HG02870 (cell line): ENCODE measurements around the gene HACD4.
"Not testable (repeated sequence)": the region's sequence is repeated elsewhere in the genome, so short reads cannot be mapped to it uniquely, and the experiment has no call there.

Source experiments
- ATAC-seq: cut with Tn5 transposase; IDR thresholded peaks from one replicate; pipeline ENCODE4 v1.9.1; 2021; ENCODE audit warnings: mild to moderate bottlenecking, moderate library complexity; ENCODE audit not compliant: unreplicated experiment

HACD4 gene

DNA sequence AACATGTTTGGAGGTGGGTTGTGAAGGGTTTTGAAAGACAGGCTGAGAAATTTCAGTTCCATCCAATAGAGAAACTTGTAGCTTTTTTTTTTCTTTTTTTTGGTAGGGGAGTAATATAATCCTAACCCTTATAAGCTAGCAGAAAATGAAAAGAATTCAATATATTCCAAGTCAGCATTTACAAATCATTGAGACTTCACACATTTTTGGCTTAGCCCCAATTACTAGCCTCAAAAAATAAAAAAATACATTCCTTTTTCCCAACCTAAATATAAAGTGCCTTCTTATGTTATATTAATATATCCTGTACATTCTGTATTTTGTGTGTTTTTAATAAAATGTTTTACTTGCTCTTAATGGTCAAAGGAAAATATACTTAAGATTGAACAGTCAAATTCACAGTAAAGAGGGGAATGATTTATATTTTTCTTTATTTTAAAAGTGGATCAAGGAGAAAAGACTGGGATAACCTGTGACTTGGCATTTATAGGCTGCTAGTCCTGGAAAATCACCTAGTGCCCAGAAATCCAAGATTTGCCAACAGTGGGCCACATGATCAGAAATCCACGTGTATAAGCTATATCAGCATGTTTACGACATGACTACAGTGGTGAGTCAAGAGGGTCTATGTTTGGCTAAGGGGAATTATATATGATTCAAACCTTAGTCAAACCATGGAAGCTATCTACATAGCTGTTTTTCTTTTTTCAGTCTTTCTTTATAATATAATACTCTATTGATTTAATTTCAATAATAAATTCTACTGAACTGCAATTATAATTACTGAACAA is 14.5 kb downstream of the HACD4 start:
- ATAC-seq = peak; percentile 11

DNA sequence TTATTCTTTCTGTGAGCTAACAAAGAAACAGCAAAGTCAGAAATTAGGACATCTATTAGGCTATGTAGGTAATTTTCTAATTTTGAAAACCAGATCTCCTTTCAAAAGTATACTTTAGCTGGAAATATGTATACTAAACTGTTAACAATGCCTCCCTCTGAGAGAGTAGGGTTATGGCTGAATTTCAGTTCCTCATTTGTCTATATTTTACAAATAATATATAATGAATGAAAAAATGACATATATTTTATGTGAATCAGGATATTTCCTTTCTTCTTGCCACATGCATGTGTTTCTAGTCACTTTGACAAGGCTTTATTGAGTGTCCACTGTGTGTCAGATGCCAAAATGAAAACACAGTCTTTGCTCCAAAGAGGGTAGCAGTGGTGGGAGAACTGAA is 15.4 kb downstream of the HACD4 start:
- ATAC-seq = peak; percentile 70

DNA sequence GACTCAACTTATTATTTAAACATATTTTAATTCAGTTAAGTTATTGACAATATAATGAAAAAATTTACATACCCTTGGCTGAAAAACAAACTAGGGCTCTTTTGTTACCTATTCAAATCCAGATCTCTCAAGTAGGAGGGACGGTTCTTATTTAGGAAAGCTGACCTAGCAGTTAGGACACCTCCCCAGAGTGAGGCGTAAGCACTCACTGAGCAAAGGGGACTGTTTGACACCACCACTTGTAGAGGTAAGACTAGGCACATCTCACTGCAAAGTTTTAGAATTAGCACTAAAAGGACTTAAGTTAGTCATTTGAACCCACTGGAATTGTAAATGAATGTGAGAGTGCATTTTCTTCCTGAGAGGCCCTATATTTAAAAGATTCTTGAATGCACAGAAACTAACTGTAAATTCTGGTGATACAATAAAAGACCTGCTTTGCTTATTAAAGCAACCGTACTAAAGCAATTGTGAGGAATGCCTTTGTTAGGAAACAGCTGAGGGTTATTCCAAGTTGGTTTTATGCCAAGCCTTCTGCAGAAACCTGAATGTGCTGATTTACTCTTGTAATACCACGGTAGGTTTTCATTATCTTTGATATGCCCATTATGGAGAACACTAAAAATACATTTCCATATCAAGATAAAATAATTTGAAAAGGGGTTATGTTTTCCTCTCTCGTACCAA is 16.2 kb downstream of the HACD4 start:
- ATAC-seq = no peak

DNA sequence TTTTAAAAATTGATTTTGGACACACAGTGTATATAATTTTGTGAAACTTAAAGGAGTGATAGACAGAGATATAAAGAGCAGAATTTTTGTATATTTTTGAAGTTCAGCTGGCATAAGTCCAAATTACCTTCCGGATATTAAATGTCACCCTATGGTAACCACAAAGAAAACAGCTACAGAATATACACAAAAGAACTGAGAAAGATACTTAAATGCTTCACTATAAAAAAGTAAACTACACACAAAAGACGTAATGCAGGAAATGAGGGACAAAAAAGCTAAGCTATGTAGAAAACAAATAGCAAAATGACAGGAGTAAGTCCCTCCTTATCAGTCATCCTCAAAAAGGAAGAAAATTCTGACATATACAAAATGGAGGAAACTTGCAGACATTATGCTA is 29.4 kb downstream of the HACD4 start:
- ATAC-seq = no peak

DNA sequence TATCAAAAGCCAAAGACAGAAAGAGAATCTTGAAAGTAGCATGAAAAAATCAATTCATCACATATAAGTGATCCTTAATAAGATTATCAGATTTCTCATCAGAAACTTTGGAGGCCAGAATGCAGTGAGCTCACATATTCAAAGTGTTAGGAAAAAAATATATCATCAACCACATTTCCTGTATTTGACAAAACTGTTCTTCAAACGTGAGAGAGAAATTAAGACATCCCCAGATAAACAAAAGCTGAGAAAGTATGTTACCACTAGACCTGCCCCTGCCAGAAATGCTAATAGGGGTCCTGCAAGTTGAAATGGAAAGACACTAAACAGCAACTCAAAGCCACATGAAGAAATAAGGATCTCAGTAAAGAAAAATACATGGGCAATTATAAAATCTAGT is 29.9 kb downstream of the HACD4 start:
- ATAC-seq = no peak

DNA sequence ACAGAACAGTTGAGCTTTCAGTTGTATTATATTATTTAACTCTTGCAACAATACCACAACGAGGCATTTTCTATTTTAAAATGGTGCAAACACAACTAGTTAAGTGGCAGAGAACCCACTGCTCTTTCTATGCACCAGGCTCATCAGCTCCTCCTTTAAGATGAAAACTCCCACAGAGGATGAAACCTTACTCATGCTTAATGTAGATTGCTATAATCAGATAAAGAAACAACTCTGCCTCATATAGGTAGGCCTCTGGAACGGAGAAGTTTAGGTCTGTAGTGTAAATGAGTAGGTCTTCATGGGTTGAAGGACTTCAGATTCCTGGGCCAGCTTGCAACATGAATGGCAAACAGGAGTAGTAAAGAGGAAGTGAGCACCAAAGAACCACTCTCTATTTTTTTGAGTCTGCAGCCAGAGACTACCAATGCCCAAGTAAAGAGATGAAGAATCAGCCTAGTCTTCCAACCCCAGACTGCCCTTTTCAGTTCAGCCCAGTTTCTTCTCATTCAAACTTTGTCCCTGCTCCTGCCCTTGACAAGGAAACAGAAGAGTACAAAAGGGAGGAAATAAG is 33.9 kb downstream of the HACD4 start:
- peak; percentile 87 for ATAC-seq

DNA sequence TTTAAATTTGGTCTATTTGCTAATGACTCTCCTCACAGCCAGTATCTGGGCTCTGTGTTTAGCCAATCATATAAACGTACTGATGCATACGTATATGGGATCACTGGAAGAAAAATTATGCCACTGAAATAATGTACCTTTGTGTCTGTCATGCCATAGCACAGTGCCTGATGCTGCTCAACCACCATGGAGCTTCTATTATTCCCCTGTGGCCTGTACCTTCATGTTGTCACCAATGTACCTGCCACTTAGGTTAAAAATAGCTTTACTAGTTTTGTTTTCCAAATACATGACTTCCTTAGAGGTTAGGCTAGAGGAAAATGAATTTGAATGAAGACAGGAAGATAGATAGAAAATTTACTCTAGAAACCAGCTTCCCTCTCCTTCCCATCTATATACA is 34.6 kb downstream of the HACD4 start:
- ATAC-seq = no peak

DNA sequence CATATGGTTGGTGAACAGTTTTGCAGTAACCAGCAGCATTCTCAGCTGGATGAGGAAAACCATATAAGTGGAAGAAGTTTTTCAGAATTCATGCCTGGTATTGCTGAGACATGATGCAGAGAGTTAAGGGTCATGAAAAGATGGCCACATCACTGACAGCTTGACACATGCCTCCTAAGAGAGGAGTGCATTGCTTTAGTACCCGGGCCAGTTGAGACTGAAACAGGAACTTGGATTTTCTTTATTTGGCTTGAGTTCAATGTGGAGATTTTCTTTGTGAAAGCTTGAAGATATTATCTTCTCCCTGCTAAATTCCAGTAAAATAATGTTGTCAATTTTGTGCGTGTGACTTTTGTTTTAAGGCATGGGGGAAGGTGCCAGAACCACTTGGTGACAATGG is 35.8 kb downstream of the HACD4 start:
- no peak for ATAC-seq

DNA sequence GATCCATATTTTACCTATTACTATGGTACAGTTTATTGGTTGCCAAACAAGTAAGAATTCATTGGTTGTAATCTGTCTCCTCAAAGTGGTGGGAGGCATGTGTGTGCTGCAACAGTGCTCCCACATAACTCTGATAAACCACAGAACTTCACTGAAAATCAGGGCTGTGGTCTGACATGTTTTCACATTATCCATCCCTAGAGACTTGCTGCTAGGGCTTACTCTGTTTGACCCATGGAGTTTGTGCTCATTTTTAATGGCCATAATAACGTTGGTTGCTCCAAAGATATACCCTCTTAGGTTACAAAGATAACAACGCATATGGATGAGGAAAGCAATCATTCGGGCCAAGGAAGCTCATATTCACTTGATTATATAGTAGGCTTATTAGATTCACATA is 37.0 kb downstream of the HACD4 start:
- no peak for ATAC-seq

DNA sequence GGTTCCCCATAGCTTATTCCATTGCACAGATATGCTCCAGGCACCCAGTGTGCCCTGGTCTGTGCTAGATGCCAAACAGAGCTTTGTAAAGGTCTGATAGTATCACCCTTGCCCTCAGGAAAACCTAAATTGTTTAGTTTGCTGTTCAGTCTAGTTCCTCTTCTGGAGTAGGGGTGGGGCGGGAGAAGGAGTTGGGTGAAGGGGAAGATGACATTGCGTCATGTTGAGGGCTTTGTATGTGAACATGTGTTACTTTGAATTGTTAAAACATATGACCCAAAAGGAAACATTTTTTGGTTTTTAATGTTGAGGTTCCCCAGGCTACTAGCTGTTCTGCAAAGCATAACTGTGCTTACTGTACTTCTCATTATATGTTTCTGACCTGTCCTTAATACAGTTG is 40.6 kb downstream of the HACD4 start:
- no peak for ATAC-seq

DNA sequence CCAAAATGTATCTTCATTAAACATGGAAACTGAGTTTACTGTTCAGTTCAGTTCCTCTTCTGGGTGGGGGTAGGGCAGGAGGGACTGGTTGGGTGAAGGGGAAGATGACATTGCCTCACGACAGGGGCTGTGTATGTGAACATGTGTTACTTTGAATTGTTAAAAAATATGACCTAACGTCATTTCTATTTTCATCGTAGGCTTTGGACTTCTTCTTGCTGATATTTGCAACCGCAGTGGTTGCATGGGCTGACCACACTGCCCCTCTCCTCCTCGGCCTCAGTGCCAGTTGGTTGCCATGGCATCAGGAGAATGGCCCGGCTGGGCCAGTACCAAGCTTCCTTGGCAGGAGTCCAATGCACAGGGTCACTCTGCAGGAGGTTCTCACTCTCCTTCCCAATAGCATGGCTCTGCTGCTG is 41.5 kb downstream of the HACD4 start:
- ATAC-seq = no peak

DNA sequence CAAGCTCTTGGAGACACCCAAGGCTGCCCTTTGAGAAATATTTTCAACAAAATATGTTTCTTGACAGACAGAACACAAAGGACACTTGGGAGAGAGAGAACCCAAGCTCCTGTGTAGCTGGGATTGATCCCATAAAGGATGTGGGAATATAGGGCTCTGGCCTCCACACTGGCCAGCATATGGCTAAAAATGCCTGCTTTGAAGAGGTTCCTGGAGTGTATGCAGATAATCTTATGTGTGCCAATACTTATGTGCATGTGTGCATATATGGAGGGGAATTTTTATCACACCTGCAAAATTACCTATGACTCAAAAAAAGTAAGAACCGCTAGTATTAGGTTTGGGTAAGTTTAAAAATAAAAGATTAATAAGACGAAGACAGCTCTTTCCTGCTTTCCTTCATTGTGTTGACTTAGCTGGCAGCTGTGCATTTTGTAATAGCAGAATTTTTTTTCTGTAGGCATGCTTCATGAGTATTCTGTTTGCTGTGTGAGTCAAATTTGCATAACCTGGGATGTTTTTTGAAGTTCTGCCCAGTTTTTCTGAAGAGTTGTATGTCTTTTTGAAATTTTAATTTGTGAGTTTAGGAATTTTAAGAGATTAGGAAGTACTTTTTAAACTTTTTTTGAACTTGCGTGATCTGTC is 42.6 kb downstream of the HACD4 start:
- ATAC-seq = peak; percentile 44

DNA sequence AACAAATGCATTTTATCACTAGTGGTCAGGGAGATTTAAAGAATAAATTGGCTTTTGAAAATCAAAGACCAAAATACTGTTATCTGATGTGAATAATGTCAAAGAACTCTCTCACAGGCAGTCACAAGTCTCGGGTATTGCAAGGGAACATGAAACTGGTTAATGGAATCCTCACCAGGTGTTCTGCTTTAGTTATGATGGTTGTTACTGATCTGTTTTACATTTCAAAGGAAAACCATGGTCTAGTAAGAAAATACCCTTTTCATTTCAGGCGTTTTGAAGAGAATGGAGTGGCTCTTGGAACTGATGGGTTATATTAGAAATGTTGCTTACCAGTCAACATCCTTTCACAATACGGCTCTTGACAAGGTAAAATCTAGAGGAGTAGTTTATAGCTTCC is 43.4 kb downstream of the HACD4 start:
- ATAC-seq = peak; percentile 58

DNA sequence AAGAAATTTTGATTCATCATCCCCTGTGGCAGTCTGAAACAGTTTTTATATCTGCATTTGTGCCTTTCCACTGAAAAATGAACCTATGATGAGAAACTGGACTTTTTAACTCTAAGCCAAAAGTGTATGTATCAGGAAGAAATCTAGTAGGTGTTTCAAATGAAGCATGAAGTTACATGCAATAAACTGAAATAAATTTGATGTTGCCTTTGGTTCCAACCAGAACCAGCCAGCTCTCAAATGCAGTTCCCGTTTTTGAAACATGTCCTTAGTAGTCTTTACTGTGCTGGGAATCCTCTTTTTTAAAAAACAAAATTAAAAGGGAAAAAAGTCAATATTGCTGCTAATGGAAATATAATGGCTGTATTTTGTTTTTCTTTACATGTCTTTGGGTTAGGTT is 43.9 kb downstream of the HACD4 start:
- ATAC-seq = no peak

DNA sequence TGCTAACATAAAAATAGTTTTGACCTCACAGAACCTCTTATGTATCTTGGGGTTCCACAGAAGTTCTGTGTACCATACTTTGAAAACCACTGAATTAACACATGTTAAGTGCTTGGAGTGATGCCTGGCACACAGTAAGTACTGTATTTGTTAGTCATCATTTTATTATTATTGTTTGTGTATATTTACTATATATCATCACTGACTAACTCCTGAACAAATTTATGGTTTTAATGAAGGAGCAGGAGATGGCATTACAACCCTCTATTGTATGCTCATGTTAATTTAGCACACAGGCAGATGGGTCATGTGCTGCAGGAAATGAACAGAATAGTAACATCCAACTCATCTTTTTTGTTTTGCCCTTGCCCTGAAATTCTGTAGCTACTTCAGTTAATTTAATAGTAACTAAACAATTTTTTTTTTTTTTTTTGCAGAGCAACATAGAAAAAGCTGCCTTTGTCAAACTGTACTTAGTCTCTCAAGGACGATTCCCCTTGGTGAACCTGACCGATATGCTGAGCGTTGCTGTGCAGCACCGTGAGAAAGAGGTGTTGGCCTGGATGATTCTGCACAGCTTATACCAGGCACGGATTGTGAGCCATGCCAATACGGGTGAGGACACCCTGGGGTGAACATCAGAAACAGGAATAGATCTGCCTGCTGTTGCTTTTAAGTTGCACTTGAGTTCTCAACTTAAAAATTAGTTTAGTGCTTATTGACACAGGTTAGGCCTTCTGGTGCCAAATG is 45.4 kb downstream of the HACD4 start:
- no peak for ATAC-seq

DNA sequence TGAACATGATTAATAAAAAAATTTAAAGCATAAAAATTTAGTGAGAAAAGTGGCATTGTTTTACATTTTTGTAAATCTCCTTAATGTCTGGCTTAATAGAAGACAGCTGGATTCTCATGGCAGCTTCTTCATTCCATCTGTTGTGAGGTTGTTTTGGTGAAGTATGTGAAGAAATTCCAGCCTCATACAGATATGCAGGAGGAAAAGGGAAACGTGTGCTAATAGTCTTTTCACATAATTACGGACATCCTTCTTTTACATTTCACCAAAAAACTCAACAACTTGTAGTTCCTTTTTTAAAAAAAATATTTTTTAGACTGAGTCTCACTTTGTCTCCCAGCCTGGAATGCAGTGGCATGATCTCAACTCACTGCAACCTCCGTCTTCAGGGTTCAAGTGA is 46.9 kb downstream of the HACD4 start:
- no peak for ATAC-seq

DNA sequence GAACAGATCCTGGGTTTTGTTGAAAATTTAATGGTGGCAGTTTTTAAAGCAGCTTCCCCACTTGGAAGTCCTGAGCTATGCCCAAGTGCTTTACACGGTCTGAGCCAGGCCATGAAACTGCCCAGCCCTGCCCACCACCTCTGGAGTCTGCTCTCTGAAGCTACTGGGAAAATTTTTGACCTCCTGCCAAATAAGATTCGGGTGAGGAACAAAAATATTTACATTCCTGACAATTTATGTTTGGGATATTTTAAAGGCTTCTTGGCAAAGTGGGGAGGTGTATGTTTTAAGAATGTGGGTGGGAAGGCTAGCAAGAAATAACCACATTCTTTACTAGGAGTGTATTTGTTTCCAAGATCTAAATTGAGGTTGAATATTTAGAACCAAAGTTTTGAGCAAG is 50.0 kb downstream of the HACD4 start:
- ATAC-seq = peak; percentile 4

DNA sequence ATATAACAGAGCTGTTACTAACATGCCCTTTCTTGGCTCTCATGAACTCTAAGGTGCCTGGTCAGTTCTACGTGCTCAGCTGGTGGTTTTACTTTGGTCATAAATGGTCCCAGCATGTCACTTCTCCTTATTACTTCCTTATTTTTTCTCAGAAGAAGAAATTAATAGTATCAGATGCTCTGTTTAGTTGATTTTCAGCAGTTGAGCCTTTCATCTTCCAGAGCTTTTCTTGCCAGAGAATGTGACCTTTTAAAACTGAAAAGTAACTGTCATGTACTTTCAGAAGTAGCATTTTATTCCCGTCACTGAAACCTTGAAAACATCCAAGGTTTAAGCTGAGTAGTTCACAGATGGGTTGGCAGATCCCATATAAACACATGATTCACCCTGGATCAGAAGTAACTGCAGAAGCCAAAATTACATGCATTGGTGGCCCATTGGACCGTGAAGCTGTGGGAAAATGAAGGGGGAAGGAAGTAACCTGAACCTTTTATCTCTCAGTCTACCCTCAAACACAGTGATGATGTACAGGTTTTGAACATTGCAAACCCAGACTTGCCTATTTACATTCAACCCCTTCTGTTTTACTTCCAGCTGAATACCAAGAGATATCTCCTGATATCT is 50.5 kb downstream of the HACD4 start:
- peak; percentile 87 for ATAC-seq

DNA sequence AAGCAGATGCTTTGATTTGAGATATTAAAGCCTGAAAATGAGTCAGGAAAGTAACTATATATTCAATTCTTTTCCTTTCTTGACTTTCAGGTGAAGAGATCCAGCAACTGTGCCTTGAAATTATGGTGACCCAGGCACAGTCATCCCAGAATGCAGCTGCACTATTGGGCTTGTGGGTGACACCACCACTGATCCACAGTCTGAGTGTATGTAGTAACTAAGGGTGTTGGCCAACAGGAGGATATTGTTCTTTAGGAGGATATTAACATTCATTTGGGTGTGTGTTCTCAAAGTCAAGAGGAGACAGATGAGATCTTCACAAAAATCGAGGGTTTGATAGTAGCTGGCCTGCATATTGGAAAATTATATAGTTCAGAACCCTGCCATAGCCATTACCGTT is 53.2 kb downstream of the HACD4 start:
- ATAC-seq = no peak

DNA sequence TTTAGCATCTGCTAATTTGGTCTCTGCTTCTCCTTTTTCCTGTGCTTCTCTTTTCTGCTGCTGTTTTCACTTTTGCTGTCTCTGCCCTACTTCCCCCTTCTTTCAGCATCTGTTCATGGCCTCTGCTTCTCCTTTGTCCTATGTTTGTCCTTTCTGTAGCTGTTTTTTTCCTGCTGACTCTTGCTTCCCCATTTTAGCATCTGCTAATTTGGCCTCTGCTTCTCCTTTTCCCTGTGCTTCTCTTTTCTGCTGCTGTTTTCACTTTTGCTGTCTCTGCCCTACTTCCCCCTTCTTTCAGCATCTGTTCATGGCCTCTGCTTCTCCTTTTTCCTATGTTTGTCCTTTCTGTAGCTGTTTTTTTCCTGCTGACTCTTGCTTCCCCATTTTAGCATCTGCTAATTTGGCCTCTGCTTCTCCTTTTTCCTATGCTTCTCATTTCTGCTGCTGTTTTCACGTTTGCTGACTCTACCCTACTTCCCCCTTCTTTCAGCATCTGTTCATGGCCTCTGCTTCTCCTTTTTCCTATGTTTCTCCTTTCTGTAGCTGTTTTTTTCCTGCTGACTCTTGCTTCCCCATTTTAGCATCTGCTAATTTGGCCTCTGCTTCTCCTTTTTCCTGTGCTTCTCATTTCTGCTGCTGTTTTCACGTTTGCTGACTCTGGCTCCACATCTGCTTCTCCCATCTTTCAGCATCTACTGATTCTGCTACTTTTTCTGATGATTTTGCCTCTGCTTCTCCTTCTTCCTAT is 57.1 kb downstream of the HACD4 start:
- ATAC-seq = not testable (repeated sequence)
